ENCODE results near the gene HOXD12.

The HOXD12 gene

GRCh38 chr2:176080540-176081375 lies 18.8 kb upstream of the HOXD12 start:
- peak; percentile 75 for DNase-seq (ENCODE audit: low spot score)

GRCh38 chr2:176081376-176081836 lies 18.2 kb upstream of the HOXD12 start:
- DNase-seq (ENCODE audit: low spot score) = no peak

DNA sequence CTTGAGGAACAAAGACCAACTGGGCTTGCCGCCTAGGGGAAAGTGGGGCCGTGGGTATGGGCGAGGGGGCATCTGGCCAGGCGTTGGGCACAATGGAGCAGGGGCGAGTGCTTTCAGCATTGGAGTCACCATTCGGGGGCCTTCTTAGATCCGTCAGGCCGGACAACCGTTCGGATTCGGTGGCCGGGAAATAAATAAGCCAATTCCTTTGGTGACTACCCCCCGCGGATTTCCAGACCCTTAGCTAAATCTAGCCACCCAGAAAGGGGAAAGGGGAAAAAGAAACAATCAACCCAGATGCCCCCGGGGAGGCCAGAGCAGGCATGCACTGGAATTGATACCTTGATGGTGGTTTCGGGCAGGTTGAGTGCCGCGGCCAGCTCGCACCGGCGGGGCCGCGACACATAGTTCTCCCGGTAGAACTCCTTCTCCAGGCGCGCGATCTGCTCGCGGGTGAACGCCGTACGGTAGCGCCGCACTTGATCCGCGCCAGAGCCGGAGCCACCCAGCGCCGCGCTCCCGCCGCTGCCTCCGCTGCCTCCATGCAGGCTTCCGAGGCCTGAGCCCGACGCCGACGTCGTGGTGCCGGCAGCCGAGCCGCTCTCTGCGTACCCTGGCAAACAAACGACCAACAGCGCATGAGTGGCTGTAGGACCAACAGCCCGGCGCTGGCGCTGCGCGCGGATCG lies 17.6 kb upstream of the HOXD12 start:
- DNase-seq (ENCODE audit: low spot score) = peak; percentile 72

DNA sequence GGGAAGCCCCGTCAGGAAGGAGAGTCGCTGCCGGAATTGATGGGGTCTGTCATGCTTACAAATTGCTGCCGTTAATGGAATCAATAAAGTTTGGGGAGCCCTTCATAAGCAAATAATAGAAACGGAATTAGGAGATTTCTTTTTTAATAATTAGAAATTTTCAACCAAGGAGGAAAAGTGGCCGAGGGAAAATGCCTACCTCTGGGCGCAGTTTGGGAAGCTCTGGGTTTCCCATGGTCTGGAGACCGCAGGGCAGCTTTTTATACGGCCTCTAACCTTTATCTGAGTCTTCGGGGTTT lies 17.1 kb upstream of the HOXD12 start:
- no peak for DNase-seq (ENCODE audit: low spot score)

DNA sequence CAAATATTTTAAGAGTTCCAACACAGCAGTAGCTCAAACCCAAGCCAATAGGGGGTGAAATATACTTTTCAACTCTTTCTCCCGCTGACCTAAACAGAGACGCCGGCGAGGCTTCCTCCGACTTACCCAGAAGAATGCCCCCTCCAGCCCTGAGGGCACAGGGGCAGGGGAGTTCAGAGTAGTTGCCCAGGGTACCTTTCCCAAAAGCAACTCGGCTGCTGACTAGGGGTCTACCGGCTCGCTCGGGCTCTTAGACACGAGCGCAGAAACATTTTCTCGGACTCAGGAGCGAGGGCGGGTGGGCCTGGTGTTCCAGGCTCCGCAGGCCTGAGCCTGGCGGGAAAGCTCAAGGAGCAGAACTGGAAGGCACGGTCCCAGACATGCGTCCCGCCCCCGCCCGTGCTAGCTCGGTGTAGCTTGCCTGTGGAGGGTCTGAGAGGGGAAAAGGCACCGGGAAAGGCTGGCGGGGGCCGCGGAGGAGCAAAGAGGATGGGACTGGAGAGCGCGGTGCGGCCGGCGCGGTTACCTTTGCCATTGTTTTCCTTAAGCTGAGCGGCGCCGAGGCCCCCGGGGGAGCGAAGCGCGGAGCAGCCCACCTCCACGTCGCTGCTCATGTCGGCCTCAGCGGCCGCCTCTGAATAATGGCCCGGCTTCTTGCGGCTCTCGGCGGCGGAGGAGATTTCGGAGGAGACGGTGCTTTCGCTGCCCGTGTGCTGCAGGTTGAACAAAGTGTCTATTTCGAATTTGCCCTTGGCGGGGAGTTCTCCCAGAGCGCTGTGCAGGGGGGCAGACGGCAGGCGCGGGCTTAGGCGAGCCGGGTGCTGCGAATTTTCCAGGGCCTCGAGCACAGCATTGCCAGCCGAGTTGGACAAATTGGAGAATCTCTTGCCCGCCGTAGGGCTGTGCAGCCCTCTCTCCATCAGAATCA lies 16.5 kb upstream of the HOXD12 start:
- DNase-seq (ENCODE audit: low spot score) = peak; percentile 70

- DNase-seq (ENCODE audit: low spot score) = peak; percentile 64
Observed at GRCh38 chr2:176083796-176084261, 15.8 kb upstream of the HOXD12 start, which contains the start of gene EVX2. EVX2 (minus strand) TSS chr2:176083962; CDS start chr2:176083776, 186 bp downstream.

DNA sequence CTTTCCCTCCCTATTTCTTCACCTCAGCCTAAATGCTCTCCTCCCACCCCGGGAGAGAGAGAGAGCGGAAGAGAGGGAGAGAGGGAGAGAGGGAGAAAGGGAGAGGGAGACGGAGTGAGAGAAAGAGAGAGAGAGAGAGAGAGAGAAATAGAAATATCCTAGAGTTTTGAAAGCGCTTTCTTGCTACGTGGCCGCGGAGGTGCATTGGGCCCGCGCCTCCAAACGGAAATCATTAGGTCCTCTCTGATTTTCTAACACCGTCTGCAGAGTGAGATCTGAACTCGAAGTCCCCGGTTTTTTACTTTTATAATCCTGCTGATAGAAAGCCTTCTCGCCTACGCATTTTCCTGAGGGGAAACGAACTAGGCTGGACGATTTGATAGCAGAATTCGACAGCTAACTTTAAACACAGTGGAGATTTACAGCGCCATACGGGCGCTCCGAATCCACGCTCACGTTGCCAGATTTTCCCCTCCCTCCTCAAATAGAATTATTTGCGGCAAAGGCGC lies 14.9 kb upstream of the HOXD12 start:
- peak; percentile 63 for DNase-seq (ENCODE audit: low spot score)

- DNase-seq (ENCODE audit: low spot score) = peak; percentile 68
Observed at GRCh38 chr2:176085120-176085788, 14.3 kb upstream of the HOXD12 start.

DNA sequence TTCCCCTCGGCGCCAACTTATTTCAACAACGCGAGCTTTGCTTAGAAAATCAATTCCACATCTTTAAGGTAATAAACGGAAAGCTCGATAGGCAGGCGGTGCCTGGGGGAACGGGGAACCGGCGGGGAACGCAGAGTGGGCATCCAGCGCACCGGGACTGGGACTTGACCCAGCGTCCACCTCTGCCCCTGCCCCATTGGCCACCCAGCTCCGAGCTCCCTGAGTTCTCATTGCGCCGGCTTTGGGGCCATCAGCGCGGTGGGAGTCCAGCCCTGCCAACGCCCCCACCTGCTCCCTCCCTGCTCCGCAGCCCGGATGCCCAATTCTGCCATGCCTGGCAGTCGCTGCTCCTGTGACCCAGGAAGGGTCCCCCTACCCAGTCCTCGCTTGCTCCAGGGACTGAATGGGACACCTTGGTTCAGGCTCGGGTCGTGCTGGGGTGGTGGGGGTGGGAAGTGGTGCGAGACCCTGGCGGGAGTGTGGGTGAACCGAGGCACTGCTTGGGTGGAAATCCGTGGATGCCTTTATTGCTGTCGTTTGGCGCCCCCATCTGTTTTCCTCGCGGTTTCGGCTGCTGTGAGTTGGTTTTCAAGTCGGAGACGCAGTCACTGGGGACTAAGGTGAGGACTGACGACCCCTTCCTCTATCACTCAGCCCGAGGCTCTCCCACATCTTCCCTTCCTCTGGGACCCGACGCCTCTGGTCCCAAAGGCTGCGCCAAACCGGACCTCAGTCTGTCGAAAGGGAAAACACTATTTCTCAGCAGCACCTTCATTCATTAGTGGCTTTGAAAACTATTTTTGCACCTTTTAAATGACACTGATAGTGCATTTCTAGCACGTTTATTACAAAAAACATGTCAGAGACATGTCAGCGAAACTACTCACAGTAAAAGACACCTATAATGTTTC lies 13.5 kb upstream of the HOXD12 start:
- DNase-seq (ENCODE audit: low spot score) = peak; percentile 77

DNA sequence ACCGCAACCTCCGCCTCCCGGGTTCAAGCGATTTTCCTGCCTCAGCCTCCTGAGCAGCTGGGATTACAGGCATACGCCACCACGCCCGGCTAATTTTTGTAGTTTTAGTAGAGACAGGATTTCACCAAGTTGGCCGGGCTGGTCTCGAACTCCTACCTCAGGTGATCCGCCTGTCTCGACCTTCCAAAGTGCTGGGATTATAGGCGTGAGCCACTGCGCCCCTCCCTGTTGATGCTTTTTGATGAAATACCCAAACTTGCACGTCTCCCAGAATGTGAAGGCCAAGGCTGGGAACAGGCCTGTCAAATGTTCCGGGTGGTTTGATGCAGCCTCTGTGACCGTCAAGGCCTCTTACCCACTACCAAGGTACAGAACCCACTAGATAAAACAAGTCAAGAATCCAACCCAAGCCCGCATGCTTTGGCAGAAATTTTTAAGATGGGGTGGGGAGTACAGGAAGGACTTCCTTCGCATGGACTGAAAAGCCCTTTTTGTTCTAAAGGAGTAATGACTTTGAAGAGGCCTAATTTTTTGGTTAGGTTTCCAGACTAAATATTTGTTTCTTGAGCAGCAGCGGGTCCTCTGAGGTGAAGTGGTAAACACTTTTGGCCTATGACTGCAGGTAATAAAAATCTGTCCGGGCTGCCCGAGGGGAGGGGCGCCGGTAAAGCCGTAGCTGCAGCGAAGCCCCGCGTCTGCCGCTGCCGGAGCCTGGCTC lies 12.1 kb upstream of the HOXD12 start:
- DNase-seq (ENCODE audit: low spot score) = peak; percentile 49

GRCh38 chr2:176088048-176088936 lies 11.3 kb upstream of the HOXD12 start:
- peak; percentile 84 for DNase-seq (ENCODE audit: low spot score)

DNA sequence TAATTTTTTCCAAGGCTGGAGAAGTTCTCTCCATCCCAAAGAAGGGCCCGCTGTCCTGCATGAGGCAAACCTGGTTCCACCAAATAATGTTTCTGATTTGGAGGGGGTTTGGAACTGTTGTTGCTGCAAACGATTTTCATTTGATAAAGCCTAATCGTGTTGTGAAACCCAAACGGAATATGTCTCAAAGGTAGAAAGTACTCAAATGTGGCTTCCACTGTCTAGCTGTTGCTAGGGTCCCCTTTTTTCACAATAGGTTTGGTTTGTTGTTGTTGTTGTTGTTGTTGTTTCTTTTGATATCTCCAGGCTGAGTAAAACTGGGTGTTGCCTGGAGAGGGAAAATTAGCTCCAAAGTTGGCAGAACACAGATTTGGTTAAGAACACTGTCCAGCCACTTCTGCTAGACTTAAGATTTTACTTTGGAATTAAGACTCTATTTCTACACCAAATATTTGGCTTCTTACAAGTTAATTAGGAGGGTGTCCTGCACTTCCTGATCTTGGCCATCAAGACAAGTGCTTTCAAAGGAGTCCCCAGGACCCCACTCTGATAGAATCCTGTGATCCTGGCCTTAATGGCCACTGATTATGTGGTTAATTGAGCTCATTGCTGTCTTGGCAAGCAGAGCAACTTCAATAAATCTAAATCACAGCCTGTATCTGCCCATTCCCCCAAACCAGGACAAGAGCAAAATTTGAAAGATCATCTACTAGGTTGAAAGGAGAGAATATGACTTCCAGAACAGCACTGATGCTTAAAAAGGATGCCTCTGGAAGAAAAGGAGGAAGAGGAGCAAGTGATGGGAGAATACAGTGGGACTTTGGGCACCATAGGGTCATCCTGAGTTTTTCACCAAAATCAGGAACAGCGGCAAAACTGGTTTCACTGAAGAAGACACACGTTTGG lies 10.4 kb upstream of the HOXD12 start:
- peak; percentile 30 for DNase-seq (ENCODE audit: low spot score)

DNA sequence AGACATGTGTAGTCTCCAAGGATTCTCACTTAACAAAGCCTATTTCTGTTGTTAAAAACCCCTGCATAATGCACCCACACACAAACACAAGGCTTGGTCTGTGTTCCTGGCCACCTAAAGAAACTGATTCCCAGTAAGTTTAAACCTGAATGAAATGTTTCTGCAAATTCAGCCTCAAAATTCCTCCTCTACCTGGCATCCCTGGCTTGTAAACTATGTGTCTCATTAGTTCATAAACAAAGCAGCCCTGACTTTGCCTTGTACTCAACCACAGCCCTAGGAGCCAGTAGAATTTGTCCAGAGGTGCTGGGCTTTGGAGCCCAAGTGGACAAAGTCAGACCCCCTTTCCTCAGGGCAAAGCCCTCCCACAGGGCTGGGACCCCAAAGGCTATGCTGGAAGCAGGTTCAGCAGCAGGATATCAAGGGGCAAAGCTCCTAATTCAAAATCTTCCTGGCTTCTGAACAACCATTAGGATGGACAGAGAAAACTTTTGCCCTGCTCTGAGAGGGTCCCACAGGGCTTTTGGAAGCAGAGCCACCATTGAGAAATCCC lies 9.7 kb upstream of the HOXD12 start:
- DNase-seq (ENCODE audit: low spot score) = no peak

- no peak for DNase-seq (ENCODE audit: low spot score)
Observed at GRCh38 chr2:176090862-176091261, 8.7 kb upstream of the HOXD12 start.

GRCh38 chr2:176091329-176092258 lies 8.0 kb upstream of the HOXD12 start:
- no peak for DNase-seq (ENCODE audit: low spot score)
